Stimulated activated CD8-positive, alpha-beta memory T cell treated with anti-CD3 and anti-CD28 coated beads, Interleukin-2, amount 100 ng/mL, for 1 hour (primary cell): Measurements from ENCODE around the gene VIPAS39.
"Not testable (repeated sequence)": the region's sequence is repeated elsewhere in the genome, so short reads cannot be mapped to it uniquely, and the experiment has no call there.

Experiments
- DNase-seq, 2 donors: peaks; one replicate each; pipeline ENCODE4 v3.0.0-alpha.2; 2020; ENCODE audit warnings: low read depth in 2 of 2

VIPAS39 gene

DNA sequence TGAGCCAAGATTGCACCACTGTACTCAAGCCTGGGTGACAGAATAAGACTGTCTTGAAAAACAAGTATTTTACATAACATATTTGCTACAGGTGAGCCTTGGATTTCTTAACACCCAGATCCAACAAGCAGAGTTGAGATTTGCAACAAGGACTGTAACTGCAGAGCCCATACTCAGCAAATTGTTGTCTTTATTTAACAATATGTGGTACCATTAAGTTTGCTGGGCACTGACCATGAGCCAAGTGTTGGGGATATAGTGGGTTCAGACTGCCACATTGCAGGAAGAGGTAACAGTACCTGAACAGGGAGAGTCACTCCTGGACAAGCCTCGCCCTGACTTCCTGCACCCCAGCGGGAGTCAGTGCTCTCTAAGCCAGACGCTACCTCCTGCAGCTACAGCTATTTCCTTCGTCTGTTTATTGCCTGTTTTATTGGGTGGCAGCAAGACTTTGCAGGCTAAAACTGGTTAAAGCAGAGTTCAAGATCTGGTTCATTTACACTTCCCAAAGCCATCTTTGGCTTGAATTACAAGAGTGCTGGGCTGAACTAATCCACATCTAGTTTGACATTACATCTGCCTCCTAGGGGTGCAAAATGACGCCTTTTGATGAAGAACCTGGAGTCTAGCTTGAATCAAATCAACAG is 12.9 kb upstream of the VIPAS39 start:
- DNase-seq: no peak

DNA sequence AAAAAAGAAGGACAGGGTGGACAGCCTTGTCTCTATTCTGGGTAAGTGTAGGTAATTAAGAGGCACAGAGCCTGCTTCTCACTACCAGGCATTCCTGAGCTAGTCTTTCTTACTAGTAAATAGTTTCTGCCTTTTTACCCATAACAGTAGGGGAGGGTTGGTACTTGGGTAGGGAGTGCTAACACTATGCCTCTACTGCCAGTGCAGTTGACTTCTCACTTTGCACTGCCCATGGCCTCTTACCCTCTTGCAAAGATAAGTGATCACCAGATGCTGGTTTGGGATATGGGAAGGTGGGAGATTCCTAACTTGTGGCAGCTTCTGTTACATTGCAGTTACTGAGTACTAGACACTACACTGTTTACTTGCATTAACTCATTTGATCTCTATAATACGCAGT is 12.1 kb upstream of the VIPAS39 start:
- DNase-seq: no peak

DNA sequence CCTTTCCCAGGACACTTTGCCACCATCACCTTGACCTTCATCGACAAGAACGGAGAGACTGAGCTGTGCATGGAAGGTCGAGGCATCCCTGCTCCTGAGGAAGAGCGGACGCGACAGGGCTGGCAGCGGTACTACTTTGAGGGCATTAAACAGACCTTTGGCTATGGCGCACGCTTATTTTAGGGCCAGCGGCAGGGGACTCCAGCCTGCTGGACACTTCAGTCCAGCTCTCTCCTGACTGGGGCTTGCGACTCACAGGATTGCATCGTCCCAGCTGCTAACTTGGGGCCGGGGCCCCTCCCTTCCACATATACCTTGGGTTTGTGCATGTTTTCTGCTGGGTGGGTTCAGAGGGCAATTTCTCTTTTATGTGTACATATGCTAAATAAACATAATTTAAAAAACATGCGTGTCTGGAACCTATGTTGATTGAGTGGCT is 11.7 kb upstream of the VIPAS39 start:
- no peak for DNase-seq

DNA sequence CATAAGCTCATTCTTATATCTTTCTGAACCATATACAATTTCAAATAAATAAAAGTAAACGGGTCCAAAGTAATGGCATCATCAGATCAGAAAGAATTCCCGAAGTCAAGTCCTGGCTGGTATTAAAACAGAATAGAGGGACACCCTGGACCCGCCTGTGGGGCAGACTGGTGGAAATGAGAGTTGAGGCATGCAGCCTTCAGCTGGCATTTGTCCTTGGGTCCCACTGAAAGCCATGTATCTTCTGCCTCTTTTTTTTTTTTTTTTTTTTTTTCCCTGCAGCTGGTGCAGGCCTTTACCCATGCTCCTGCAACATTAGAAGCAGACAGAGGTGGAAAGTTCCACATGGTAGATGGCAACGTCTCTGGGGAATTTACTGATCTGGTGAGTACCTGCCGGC is 10.4 kb upstream of the VIPAS39 start:
- no peak for DNase-seq

DNA sequence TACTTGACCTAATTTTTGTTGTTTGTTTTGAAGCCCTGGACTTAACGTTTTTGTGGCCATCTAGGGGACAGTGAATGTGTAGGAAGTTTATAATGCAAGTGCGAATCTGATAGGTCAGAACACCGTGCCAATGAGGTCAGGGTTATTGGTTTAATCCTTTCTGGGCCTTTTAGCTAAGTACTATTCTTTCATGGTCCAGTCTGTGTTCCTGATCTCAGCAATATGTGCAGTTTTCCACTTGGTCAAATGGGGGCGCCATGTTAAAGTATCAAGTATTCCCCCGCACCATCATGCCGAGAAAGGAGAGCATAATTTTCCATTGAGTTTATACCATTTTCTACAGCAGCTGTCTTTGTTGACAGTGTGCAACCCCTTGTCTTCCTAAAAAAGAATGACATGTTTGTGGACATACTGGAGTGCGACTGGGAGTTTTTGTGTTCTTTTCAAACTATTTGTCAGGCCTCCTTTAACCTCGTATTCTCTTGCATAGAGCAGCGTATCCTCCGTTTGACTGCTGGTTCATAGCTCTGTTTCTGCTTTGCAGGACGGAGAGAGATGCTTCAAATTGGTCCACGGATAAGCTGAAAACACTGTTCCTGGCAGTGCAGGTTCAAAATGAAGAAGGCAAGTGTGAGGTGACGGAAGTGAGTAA is 1.8 kb upstream of the VIPAS39 start:
- DNase-seq: no peak

DNA sequence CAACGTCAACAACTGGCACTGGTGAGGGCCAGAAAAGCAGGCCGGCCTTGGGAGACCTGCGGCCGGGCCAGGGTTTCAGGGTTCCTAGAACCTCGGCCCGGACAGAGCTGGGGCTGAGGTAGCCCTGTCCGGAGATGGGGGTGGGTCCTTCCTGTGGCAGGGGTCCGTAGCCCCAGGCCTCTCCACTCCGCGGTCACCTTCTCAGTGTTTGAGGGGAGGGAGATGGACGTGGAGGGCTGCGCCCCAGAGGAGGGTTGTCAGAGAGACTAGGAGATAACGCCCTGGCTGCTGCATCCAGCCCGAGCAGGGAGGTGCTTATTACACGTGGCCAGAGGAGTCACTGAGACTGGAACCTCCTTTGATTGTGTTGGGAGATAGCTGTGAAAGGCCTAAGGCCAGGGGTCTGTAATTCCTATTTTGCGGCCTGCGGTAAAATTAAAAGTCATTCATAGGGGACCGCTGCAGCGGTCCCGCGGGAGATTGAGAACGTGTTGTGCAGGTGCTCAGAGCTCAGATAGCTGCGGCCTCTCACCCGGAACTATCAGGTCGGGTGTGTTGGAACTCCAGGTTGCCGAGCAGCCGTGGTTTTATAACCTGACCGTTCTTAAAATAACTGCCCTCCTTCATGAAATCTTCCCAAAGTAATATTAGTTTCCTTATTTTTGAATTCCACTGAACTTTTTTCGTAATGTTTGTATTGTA is 999 bp upstream of the VIPAS39 start:
- DNase-seq: no peak

DNA sequence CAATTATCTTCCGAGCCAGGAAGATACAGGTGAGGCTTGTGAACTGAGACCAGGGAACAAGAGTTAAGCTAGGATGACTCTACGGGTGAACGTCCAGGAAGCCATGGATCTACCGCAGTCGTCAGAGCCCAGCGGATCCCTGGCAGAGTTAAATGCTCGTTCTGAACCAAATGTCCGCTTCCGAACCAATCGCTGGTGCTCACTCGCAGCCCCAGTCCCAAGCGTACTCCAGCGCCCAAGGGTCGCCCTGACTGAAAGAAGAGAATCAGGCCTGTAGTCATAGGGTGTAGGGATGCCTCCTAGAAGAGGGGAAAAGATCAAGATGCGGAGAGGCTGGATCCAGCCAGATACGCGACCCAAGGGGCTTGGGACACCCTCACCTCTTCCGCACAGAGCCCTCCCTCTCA is 283 bp downstream of the VIPAS39 start:
- no peak for DNase-seq

DNA sequence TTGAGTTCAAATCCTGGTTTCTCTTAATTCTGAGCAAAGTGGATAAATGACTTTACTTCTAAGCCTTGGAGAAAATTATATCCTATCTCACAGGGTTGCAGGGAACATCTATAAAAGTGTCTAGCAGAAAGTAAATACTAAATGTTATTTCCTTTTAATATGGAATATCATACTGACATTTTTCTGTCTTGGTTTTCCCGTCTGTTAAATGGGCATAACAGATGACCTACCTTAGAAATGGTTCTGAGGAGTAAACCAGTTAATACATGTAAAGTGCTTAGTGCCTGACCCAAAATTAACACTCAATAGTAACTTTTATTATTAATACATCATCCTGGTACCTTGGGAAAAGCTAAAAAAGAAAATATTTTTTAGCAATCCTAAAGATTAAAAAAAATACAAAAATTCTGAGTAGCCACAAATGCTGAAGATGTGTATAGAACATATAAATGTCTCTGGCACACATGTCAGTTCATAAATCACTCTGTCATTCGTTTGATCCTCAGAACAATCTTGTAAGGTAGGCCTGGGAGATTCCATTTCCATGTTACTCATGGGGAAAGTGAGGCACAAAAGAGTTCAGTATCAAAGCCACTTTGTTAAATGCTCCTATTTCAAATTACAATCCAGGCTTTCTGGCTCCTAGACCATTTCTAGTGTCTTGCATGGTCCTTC is 1.3 kb downstream of the VIPAS39 start:
- DNase-seq: no peak

DNA sequence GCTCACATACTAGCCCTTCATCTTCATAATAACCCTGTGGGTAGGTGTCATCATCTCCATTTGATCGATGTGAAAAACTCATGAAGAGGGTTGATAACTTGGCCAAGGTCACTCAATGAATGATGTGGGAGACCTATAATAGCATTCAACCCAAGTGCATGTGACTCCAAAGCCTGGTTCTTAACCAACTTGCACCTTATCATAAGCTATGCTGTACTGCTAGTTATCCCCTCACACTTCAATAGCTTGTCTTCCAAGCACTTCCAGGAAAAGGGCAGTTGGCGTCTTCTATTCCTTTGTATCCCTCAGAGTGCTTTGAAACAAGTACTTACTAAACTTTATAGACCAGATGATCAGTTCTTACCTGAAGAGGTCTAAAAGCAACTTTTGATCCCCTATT is 15.2 kb downstream of the VIPAS39 start:
- no peak for DNase-seq

DNA sequence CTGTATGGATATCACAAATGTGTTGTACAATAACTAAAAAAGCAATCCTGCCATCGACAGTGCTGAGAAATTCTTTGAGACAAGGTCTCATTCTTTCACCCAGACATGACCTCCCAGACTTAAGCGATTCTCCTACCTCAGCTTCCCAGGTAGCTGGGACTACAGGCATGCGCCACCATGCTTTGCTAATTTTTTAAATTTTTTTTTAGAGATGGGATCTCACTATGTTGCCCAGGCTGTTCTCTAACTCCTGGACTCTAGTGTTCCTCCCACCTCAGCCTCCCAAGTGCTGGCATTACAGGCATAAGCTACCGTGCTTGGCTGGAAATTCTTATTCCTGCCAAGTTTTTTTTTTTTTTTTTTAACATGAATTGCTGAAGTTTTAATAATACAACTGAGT is 17.5 kb downstream of the VIPAS39 start:
- DNase-seq: no peak

DNA sequence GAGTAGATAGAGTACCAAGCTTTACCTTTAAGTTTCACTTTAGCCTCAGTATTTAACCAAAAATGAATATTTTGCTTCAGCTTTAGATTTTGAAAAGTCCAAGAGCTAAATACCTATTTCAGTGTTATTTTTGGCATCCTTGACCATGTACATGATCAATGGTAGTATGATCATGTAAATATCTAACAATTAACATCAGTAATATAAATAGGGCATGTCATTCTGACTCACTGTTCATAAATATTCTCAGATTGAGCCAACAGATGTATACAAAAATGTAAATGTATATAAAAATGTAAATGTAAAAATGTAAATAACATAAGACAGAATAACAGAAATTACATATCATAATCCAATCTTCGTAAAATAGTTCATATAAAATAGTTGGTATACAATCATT is 18.8 kb downstream of the VIPAS39 start:
- DNase-seq: no peak

DNA sequence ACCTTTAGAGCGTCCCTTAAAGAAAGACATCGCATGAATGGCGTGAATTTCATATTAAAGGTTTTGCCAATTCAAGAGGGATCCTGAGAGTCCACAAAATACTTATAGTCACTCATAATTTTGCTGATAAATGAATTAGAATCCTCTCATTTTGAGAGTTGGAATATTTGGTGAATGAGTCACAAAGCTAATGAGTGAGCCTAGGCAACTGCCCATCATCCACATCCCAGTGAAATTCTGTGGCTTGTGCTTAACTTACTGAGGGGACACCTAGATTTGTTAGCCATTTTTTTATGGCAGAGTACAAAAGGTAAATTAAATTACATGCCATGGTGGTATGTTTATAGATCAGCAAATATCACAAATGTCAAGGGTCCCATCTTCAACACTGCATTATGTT is 21.4 kb downstream of the VIPAS39 start:
- DNase-seq: no peak

DNA sequence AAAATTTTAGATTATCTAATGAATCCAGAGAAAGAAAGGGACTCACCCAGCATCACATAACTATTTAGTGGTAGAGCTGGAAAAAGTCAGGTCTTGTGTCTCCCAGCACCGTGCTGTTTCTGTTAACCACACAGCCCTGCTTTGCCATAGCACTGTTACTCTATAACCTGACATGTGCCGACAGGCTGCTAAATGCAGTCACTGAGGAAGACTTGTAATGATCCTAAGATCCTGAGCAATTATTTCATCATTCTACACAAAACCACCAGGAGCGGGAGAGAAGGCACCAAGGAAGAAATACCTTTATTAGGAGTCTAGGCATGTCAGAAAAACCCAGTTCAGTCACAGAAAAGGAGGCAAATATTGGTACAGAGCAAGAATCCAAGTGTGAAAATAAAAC is 31.0 kb downstream of the VIPAS39 start:
- DNase-seq: no peak

DNA sequence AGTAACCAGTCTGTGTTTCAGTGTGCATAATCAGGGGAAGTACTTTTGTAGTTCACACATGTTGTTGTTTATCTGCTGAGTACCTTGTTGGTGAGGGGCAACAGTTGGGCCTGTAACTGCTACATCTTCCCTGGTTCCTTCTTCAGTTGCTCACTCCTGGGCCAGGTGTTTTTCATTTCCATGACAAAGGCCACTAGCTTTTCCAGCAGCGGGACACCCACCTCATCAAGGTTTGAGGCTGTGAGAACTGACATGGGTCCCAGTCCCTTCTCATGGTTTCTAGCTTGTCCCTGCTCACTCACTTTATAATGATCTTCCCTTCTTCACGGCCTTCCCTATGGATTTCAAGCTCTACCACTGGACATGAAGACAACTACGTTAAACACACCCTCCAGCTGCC is 32.5 kb downstream of the VIPAS39 start:
- no peak for DNase-seq

DNA sequence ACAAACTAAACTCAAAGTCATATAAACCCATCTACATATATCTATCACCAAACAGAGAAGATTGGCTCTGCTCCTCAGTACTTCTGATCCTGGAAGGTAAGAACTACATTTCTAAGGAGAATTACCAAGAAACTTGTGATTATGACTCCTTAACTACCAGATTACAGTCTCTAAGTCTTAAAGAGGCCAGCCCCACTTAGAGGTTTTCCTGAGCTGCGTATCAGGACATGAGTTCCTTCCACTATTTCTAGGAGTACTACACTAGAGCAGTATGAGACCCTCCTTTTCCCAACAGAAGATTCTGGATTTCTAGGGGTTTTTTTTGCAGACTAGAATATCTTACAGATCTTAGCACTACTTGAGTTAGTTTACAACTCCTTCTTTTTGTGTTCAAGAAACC is 34.0 kb downstream of the VIPAS39 start, which contains the start of gene NOXRED1:
TSS of gene NOXRED1 (minus strand) at position 101 of the 400 bp plus-strand sequence. CDS start 634 bp downstream, outside the sequence.
- no peak for DNase-seq

DNA sequence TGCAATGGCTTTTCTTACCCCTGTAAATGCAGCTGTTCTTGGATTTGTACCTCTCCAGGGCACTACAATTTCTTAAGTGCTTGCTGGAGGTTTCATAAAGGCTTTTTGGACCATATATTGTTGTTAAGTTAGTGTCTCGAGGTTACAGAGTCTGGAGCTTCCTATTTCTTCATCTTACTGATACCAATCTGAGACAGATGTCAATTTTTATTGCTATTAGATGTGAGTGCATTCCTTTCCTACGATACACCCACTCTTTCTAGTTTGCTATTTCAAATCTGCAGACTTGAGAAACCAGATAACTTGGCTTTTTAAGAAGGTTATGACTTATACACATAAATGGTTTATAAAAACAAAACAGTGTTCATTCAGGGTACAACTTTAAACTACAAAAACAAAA is 36.2 kb downstream of the VIPAS39 start:
- DNase-seq: no peak

DNA sequence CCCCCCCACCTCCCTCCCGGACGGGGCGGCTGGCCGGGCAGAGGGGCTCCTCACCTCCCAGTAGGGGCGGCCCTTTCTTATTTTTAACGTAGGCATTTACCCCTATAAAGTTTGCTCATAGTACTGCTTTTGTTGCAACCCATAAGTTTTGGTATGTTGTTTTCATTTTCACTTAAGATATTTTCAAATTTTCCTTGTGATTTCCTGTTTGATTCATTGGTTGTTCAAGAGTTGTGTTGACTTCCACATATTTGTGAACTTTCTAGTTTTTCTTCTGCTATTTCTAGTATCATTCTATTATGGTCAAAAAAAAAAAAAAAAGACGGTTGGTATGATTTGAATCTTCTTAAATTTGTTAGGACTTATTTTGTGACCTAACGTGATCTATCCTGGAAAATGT is 40.6 kb downstream of the VIPAS39 start:
- DNase-seq: no peak

DNA sequence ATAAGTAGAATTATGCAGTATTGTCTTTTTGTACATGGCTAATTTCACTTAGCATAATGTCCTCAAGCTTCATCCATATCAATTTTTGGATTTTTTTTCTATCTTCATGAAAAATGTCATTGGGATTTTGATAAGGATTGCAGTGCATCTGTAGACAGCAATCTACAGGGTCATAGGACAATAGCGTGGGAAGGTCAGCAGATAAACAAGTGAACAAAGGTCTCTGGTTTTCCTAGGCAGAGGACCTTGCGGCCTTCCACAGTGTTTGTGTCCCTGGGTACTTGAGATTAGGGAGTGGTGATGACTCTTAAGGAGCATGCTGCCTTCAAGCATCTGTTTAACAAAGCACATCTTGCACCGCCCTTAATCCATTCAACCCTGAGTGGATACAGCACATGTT is 41.3 kb downstream of the VIPAS39 start:
- DNase-seq: not testable (repeated sequence)

DNA sequence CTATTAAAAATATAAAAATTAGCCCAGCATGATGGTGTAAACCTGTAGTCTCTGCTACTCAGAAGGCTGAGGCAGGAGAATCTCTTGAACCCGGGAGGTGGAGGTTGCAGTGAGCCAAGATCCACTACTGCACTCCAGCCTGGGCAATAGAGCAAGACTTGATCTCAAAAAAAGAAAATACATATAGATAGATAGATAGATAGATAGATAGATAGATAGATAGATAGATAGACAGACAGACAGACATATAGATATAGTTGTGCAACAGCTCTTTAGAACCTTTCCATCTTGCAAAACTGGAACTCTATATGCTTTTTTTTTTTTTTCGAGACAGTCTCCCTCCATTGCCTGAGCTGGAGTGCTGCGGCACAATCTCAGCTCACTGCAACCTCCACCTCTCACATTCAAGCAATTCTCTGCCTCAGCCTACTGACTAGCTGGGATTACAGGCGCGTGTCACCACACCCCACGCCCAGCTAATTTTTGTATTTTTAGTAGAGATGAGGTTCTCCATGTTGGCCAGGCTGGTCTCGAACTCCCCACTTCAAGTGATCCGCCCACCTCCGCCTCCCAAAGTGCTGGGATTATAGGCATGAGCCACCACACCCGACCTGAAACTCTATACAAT is 41.9 kb downstream of the VIPAS39 start:
- not testable (repeated sequence) for DNase-seq

DNA sequence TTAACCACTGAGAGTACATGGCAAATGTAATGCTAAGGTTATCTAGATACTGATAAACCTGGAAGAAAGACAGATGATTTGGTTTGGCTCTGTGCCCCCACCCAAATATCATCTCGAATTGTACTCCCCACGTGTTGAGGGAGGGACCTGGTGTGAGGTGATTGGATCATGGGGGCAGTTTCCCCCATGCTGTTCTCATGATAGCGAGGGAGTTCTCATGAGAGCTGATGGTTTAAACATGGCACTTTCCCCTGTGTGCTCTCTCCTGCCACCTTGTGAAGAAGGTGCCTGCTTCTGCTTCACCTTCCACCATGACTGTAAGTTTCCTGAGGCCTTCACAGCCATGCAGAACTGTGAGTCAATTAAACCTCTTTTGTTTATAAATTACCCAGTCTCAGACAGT is 48.3 kb downstream of the VIPAS39 start:
- DNase-seq: no peak

DNA sequence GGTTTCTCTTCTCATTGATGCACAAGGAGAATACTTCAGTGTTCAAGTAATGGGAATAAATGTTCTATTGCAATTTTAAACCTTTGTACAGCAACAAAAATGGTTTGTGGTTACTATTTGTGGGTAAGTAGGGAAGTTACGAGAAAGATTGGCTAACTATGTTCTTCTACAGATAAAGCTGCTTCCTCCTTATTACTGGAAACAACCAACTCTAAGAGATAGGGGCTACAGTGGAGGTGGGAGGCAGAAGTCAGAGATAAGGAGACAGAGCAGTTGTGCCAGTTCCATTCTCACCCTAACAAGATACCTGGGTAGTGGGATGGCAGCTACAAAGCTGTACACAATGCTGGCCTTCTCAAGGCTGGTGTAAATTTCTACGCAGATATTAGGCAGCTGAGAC is 50.2 kb downstream of the VIPAS39 start:
- DNase-seq: no peak

DNA sequence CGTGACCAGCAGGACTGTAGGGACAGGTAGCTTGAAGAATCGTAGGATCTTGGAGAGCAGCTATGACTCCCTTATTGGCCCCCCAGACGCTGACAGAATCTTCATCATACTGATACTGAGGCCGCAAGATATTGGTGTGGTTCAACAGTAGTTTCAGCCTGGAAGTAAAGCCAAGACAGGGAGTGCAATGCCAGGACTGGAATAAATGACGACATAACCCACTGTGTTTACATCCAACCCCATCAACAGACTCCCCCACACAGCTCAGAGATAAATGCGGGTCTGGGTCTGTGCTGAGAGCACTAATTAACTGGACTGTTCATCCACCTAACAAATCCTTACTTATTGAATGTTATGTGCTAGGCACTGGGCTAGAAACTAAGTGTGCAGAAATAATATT is 50.7 kb downstream of the VIPAS39 start:
- no peak for DNase-seq
